Activated T-cell treated with anti-CD3 and anti-CD28 coated beads, Interleukin-2, amount 50 U/mL, for 24 hours (primary cell): ENCODE data around the gene EML1.

Experiments
- DNase-seq: peaks from one replicate; pipeline ENCODE4 v3.0.0-alpha.2; 2020
- H3K27ac Mint-ChIP-seq: 2 replicates; pipeline ENCODE4 v1.8.0; 2020; ENCODE audit warnings: mild to moderate bottlenecking, mixed read lengths
- H3K27me3 Mint-ChIP-seq: 2 replicates; pipeline ENCODE4 v1.8.0; 2020; ENCODE audit warnings: mixed read lengths
- H3K36me3 Mint-ChIP-seq: 2 replicates; pipeline ENCODE4 v1.8.0; 2020; ENCODE audit warnings: low read depth, mixed read lengths
- H3K4me1 Mint-ChIP-seq: 2 replicates; pipeline ENCODE4 v1.8.0; 2020; ENCODE audit warnings: low read depth, mixed read lengths
- H3K4me3 Mint-ChIP-seq: 2 replicates; pipeline ENCODE4 v1.8.0; 2020; ENCODE audit warnings: mild to moderate bottlenecking, moderate library complexity, mixed read lengths
- H3K9me3 Mint-ChIP-seq: 2 replicates; pipeline ENCODE4 v1.8.0; 2020; ENCODE audit warnings: mixed read lengths

The EML1 gene

DNA sequence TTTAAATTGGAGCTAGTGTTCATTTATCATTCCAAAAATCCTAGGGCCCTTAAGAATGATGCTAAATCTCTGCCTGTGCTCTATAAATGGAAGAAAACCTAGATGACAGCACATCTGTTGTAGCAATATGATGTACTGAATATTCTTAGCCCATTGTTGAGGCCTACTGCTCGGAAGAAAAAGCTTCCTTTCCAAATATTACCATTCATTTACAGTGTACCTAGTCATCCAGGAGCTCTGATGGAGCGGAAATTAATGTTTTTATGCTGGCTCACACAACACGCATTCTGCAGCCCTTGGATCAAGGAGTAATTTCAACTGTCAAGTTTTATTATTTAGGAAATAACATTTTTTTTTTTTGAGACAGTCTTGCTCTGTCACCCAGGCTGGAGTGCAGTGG is 77.4 kb downstream of the EML1 start:
- Mint-ChIP-seq H3K36me3 (no peaks in the 10 kb centered on the region), H3K27me3 (peaks cover 73% of the 10 kb centered on the region), H3K27ac (no peak overlapping the region), H3K4me3 (no peak overlapping the region), H3K9me3 (no peaks in the 10 kb centered on the region), H3K4me1 (no peaks in the 10 kb centered on the region)
- DNase-seq: no peak

DNA sequence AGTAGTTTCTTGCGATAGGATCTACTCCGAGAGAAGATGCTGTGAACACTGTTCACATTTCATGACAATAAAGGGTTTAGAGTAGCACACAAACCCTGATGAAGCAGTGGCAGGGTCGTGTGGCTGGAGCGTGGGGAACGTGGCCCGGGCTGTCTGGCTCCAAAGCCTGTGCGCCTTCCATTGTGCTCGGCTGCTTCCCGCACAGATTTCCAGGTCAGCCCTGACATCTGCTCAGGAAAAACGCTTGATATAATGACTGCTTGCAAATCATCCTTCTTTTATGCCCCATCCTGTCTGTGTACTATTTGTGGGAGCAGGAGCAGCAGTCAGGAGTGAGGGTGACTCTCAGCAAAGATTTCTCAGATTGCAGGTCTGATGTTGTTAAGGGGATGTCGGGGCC is 78.6 kb downstream of the EML1 start:
- Mint-ChIP-seq H3K4me3 (no peak overlapping the region), H3K9me3 (no peaks in the 10 kb centered on the region), H3K27me3 (peaks cover 81% of the 10 kb centered on the region), H3K27ac (no peak overlapping the region), H3K4me1 (no peaks in the 10 kb centered on the region), H3K36me3 (no peaks in the 10 kb centered on the region)
- no peak for DNase-seq

DNA sequence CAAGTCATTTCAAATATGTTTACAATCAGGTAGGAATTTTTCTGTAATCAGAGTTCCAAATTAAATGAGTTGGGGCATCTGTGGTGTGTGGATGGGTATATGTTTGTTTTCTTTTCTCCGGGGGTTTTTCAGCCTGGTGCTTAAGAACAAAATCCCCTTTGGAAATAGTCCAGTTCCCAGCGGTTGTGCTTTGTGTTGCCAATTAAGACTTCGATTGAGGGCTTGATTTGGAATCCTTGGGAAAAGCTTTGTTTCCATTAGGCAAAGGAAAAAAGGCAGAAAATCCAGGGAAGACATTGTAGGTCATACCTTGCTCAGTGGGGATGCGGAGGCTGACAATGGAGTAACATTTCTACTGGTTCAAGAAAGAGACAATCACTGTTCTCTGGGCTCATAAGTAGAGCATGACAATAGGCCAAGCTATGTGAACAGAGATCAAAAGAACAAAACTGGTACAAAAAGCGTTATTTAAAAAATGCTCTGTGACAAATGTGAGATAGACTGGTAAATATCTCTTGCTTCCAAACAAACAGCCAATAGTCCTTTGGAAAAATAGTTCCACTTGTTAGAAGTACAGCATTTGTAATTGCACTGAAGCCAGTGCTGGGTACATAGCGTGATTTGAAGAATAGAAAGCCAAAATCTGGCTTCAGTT is 79.7 kb downstream of the EML1 start:
- no peaks in the 10 kb centered on the region for H3K9me3 Mint-ChIP-seq
- no peaks in the 10 kb centered on the region for H3K4me1 Mint-ChIP-seq
- H3K27ac Mint-ChIP-seq: no peak overlapping the region
- H3K4me3 Mint-ChIP-seq: no peak overlapping the region
- no peaks in the 10 kb centered on the region for H3K36me3 Mint-ChIP-seq
- no peak for DNase-seq
- H3K27me3 Mint-ChIP-seq: peaks cover 80% of the 10 kb centered on the region

DNA sequence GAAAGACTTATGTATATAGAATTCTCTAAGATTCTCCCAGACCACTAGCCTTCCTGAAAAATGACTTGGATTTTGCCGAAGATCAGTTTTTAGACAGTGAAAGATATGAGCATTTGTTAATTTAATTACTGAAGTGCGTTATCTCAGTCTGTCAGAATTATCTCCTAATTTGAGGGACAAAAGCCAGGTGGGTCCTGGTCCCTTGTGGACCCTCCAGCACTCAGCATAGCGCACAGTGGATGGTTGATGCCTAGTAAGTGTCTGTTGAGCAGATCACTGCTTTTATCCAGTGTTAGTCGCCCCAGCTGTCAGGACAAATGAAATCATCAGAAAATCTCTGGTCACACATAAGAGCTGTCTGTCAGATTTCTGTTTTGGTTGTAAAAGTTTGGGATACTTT is 80.4 kb downstream of the EML1 start:
- no peak overlapping the region for H3K4me3 Mint-ChIP-seq
- DNase-seq: no peak
- H3K4me1 Mint-ChIP-seq: no peaks in the 10 kb centered on the region
- H3K27ac Mint-ChIP-seq: no peak overlapping the region
- no peaks in the 10 kb centered on the region for H3K9me3 Mint-ChIP-seq
- H3K27me3 Mint-ChIP-seq: peaks cover 82% of the 10 kb centered on the region
- H3K36me3 Mint-ChIP-seq: no peaks in the 10 kb centered on the region

GRCh38 chr14:99874306-99874705 is 81.1 kb downstream of the EML1 start:
- H3K4me1 Mint-ChIP-seq: no peaks in the 10 kb centered on the region
- no peaks in the 10 kb centered on the region for H3K36me3 Mint-ChIP-seq
- H3K27me3 Mint-ChIP-seq: peaks cover 79% of the 10 kb centered on the region
- DNase-seq: no peak
- H3K27ac Mint-ChIP-seq: no peak overlapping the region
- H3K9me3 Mint-ChIP-seq: no peaks in the 10 kb centered on the region
- no peak overlapping the region for H3K4me3 Mint-ChIP-seq

- Mint-ChIP-seq H3K27ac (no peak overlapping the region), H3K4me1 (no peaks in the 10 kb centered on the region), H3K9me3 (no peaks in the 10 kb centered on the region), H3K27me3 (peaks cover 81% of the 10 kb centered on the region), H3K36me3 (no peaks in the 10 kb centered on the region), H3K4me3 (no peak overlapping the region)
- no peak for DNase-seq
Measured at GRCh38 chr14:99875421-99875820, 82.2 kb downstream of the EML1 start.

DNA sequence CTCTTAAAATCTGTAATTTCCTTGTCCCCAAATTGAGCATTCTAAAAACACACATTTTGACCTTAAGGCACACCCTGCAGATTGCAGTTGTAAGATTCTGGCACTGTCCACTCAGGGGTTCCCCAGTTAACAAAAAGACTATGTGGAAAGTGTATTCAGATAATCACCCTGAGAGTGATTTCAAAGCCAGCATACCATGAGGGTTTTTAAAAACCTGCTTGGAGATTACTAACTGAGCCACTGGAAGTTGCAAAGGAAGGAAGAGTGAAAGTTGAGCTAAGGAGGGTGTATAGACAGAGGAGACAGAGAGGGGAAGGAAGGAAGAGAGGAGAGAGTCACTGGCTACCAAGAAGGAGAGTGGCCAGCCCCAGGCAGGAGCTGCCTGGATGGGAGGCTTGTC is 82.6 kb downstream of the EML1 start:
- Mint-ChIP-seq H3K4me3 (no peak overlapping the region), H3K9me3 (no peaks in the 10 kb centered on the region), H3K27me3 (peaks cover 83% of the 10 kb centered on the region), H3K27ac (no peak overlapping the region), H3K36me3 (no peaks in the 10 kb centered on the region), H3K4me1 (no peaks in the 10 kb centered on the region)
- DNase-seq: no peak

GRCh38 chr14:99876406-99876805 is 83.2 kb downstream of the EML1 start:
- DNase-seq: no peak
- Mint-ChIP-seq H3K27ac (no peak overlapping the region), H3K27me3 (peaks cover 84% of the 10 kb centered on the region), H3K4me1 (no peaks in the 10 kb centered on the region), H3K9me3 (no peaks in the 10 kb centered on the region), H3K4me3 (no peak overlapping the region), H3K36me3 (no peaks in the 10 kb centered on the region)

DNA sequence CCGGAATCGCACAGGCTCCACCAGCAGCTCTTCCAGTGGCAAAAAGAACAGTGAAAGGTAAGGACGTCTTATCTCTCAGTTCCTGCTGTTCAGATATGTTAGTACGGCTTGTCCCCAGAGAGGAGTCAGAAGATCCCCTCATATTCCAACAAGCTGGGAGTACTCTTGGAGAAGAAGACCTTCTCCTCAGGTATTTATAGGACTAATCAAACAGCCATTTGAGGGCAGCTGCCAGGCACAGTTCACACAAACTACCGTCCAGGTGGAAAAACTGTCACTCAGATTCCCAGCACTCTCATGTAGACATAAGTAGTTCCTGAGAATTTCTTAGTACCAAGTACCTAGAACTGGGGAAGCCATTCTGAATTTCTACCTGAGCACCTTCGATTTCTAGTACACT is 85.3 kb downstream of the EML1 start:
- Mint-ChIP-seq H3K27ac (no peak overlapping the region), H3K4me3 (no peak overlapping the region), H3K27me3 (peaks cover 66% of the 10 kb centered on the region), H3K36me3 (no peaks in the 10 kb centered on the region), H3K4me1 (no peaks in the 10 kb centered on the region), H3K9me3 (no peaks in the 10 kb centered on the region)
- no peak for DNase-seq

DNA sequence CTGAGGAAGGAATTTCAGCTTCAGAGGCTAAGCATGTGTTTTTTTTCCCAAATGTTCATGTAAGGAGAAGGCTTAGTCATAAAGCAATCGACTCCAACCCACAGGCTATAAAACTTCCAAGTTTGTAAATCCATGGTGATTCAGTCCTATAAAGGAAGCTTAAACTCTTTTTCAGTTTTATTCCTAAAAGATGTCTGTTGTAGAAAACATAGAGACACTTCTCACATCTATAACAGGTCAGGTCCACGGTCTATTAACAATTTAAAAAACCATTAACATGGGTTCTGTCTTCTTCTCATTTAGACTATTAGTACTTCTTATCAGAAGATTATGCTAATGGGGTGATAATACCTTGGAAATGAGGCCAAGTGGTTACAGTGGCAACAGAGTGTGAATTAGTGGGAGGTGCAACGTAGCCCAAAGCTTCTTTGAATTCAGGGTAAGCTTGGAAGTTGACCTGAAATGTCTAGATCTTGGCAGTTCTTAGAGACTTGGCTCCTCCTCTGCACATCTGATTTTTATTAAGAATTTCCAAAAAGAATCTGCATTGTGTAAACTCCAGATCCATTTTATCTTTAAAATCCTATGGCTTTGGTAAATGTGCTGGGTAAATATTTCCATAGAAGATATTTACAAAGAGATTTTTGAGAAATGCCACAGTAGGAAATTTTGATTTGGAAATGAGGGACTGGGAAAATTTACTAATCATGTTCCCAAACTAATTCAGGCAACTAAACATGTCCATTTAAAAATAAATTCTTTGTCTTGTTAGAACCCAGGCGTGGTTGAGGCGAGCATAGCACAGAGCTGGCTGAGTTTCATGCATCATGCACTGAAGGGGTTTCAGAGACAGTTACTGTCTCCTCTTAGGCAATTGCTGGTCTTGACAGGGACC is 86.4 kb downstream of the EML1 start:
- H3K9me3 Mint-ChIP-seq: no peaks in the 10 kb centered on the region
- no peak overlapping the region for H3K27ac Mint-ChIP-seq
- DNase-seq: no peak
- H3K36me3 Mint-ChIP-seq: no peaks in the 10 kb centered on the region
- H3K27me3 Mint-ChIP-seq: peaks cover 58% of the 10 kb centered on the region
- H3K4me1 Mint-ChIP-seq: no peaks in the 10 kb centered on the region
- H3K4me3 Mint-ChIP-seq: no peak overlapping the region

DNA sequence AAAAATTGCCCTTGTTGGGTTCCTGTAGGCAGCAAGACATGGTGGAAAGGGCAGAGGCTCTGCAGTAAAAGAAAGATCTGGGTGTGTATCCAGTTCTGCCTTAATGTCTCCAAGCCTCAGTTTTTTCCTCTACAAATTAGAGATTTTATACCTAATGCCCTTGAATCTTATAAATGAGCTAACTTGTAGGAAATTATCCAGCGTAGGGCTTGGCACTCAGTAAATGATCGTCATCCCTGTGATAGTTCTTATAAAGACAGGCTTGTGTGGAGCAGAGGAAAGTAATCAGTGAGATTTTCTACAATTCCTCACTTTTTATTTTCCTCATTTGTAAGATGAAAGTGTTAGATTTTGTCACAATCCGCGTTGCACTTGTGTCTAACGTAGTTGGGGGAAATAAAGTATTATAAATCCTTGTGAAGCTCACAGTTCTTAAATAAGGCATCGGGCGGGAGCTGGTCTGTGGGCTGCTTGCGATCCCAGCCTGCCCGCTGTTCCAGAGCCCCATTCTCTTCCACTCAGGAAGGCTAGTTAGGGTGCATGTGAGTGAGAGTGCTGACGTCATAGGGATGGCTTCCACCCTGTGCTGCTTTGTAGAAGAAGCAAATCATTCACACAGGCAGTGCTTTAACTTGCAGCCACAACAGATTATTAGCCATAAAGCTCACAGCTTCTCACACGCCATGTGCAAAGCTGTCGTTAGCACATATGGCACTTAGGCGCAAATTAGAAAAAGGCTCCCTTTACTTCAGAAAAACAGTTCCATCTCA is 87.6 kb downstream of the EML1 start:
- Mint-ChIP-seq H3K36me3 (no peaks in the 10 kb centered on the region), H3K4me1 (no peaks in the 10 kb centered on the region), H3K27ac (no peak overlapping the region), H3K9me3 (no peaks in the 10 kb centered on the region), H3K27me3 (peaks cover 48% of the 10 kb centered on the region), H3K4me3 (no peak overlapping the region)
- no peak for DNase-seq

GRCh38 chr14:99883866-99884650 is 90.8 kb downstream of the EML1 start:
- peaks cover 38% of the 10 kb centered on the region for H3K27me3 Mint-ChIP-seq
- H3K9me3 Mint-ChIP-seq: no peaks in the 10 kb centered on the region
- no peak for DNase-seq
- H3K4me3 Mint-ChIP-seq: no peak overlapping the region
- H3K27ac Mint-ChIP-seq: no peak overlapping the region
- no peaks in the 10 kb centered on the region for H3K4me1 Mint-ChIP-seq
- H3K36me3 Mint-ChIP-seq: no peaks in the 10 kb centered on the region

DNA sequence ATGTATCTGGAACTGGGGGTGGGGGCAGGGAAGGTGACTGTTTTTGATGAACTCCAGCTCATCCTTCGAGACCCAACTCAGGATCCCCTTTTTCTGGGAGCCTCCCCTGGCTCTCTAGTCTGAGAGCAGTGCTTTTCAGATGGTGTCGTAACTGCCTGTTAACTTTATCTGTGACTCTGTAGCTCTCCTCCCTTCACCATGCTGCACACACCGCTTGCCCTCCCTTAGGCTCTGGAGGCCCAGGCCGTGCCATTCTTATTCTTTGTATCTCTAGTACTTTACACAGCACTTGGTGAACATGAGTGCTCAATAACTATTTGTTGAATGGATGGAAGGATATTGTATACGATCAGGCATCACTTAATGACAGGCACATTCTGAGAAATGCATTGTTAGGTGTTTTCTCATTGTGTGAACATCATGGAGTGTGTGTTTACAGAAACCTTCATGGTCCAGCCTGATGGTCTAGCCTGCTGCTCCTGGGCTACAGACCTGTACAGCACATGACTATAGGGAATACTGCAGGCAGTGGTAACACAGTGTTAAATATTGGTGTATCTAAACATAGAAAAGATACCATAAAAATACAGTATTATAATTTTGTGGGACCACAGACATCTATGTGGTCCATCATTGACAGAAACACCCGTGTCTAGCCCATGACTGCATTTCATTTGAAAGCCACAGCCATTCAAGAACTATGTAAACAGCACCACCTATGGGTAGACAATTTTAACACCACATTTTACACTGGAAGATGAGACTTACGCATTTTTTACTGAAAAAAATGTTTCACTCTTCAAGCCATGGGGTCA is 91.8 kb downstream of the EML1 start:
- no peaks in the 10 kb centered on the region for H3K4me1 Mint-ChIP-seq
- DNase-seq: no peak
- no peak overlapping the region for H3K4me3 Mint-ChIP-seq
- no peaks in the 10 kb centered on the region for H3K36me3 Mint-ChIP-seq
- no peaks in the 10 kb centered on the region for H3K9me3 Mint-ChIP-seq
- H3K27ac Mint-ChIP-seq: no peak overlapping the region
- peaks cover 30% of the 10 kb centered on the region for H3K27me3 Mint-ChIP-seq

DNA sequence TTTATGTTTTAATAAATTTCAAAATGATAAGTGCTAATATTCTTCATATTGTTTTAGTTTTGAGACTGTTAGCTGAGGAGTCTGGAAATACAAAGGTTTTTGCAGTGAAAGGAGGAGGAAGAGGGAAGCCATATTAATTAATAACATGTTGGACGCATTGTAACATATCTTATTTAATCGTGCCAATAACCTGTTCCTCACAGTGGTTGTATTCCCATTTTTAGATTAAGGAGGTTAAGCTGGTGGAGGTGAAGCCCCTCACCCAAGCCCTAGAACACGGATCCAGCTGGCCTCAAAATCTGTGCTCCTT is 92.4 kb downstream of the EML1 start:
- DNase-seq: no peak
- H3K27ac Mint-ChIP-seq: no peak overlapping the region
- H3K9me3 Mint-ChIP-seq: no peaks in the 10 kb centered on the region
- H3K27me3 Mint-ChIP-seq: peaks cover 25% of the 10 kb centered on the region
- no peak overlapping the region for H3K4me3 Mint-ChIP-seq
- no peaks in the 10 kb centered on the region for H3K4me1 Mint-ChIP-seq
- H3K36me3 Mint-ChIP-seq: no peaks in the 10 kb centered on the region
